ENCODE results near the gene UGGT1.
"Not testable (repeated sequence)": the region's sequence is repeated elsewhere in the genome, so short reads cannot be mapped to it uniquely, and the experiment has no call there.

Gene UGGT1

DNA sequence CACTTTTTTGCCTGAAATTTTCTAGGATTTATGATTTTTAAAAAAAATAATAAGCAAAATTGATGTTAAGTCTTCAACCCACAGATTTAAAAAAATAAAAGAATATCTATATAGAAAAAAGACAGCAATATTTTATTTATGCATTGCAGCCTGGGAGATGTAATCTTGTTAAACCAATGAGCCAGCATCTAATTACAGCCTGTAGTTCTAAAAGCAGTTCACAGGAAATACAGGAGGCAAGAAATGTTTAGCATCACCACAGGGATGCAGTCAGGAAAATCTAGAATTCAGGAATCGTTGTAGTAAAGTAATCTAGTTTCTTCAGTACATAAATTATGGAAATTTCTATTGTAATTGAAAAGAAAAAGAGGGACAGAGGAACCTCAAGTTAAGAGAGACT lies 17.2 kb downstream of the UGGT1 start:
- DNase-seq = no peak

DNA sequence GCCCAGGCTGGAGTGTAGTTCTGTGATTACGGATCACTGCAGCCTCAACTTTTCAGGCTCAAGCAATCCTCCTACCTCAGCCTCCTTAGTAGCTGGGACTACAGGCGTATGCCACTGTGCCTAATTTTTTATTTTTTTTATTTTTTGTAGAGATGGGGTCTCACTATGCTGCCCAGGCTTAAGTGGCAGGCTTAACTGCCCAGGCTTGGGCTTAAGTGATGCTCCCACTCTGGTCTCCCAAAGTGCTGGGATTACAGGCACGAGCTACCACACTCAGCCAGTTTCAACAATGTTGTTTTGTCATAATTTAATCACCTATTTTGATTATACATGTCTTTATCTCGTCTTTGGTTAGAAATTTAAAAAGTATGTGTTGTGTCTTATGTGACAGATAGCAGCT lies 18.2 kb downstream of the UGGT1 start:
- DNase-seq = no peak

DNA sequence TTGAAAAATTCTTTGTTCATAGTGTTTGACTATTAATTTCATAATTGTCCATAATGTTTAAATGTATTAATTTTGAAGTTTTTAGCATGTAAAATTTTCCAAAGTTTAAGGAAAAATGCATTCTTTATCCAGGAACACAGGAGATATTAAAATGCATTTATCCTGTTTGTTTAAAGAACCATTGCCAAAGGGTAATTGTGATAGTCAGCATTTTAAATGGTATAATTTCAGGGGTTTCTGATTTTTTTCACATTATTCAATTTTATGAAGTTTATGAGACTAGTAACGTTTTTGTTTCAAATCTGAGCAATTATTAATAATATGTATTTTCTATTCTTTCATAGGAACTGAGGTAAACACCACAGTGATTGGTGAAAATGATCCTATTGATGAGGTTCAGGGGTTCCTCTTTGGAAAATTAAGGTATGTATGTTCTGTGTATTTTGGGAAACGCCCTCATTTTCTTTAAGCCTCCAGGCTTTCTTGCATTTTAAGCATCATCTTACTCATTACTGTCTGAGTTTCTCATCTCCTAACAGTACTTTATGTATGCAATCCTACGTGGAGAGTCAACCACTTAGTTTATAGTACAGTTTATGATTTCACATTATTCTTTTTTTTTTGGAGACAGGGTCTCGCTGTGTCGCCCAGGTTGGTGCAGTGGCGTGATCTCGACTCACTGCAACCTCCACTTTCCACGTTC lies 25.1 kb downstream of the UGGT1 start:
- DNase-seq = no peak

DNA sequence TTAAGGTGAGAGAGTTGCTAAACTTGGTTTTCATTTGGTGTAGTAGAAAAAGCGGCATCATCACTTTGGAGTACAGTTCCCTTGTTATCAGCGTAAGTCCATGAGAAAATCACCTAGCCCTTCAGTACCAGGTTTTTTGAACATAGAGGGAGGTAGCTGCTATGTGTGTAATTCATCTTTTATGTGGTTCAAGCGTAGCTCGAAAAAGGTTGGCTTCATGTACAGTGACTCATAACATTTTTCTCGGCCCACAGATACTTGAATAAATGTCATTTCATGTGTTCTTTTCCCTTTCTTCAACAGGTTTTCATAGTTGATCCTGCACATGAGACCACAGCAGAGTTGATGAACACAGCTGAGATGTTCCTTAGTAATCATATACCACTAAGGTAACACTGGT lies 43.6 kb downstream of the UGGT1 start:
- DNase-seq = no peak

DNA sequence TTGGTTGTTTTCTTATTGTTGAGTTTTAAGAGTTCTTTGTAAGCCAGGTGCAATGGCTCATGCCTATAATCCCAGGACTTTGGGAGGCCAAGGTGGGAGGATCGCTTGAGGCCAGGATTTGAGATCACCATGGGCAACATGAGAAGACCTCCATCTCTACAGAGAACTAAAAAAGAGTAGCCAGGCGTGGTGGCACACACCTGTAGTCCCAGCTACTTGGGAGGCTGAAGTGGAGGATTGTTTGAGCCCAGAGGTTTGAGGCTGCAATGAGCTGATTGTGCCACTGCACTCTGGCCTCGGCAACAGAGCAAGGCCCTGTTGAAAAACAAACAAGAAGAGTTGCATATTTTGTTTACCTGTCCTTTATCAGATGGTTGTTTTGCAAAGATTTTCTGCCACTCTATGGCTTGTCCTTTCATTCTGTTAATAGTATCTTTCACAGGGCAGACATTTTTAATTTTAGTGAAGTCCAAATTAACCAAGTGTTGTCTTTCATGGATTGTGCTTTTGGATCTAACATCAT lies 46.2 kb downstream of the UGGT1 start:
- DNase-seq = no peak

DNA sequence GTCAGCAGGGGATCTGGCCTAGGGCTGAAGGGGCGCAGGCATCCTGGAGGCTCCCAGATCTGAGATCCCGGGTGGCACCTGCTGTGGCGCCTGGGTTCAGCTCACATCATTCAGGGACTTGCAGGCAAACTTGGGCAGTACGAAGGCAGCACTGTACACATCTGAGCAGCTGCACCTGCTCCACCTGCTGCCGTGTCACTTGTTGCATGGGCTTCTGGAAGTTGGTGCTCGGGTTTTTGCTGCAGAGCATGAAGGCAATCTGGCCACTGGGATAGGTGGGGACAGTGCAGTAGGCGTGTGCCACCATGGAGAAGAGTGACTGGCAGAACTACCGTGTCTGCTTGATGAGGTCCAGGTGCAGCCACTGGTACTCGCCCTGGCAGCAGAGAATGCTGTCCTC lies 48.6 kb downstream of the UGGT1 start:
- DNase-seq = no peak

DNA sequence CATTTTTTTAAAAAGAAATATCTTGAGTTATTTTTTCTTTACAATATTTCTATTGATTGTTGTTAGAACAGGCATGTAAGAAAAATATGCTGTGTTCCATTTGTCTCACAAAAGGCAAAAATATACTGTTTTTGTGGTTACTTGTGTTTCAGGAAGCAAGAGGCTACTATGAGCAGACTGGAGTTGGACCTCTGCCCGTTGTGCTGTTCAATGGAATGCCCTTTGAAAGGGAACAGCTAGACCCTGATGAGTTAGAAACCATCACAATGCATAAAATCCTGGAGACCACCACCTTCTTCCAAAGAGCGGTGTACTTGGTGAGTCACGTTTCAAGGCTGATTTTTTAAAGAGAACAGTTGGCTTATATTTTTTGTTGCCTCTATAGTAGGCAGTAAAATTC lies 54.7 kb downstream of the UGGT1 start:
- no peak for DNase-seq

DNA sequence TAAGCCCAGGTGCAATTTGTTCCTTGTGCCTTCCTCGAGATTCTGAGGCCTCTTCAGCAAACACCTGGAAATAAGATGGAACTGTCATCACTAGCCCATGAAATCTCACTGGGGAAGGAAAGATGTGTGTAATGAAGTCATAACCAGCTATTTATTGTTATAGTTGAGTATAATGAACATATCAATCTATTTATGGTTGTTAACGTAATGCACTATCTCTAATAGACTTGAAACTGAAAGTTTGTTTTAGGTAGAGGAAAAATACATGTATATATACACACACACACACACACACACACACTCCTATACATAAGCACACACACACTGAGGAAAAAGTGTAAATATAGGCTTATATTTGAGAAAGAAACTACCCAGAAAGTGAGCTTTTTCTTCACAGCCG lies 62.8 kb downstream of the UGGT1 start:
- DNase-seq = no peak

DNA sequence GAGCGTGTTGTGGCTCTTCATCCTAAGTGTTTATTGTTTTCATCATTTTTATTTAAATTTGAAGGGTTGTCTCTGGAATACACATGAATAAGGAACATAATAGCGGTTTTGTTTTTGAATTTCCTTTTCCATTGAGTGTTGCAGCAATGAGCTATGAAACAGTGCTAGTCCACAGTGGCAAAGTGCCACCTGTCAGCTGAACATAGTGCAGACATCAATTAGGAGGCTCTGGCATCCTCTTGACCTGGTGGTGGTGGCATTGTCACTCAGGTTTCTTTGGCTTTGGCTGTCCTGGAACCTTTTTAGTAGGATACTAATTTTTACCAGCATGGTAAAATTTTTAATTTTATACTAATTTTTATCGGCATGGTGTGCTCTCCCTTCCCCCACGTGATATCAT lies 63.2 kb downstream of the UGGT1 start:
- no peak for DNase-seq

DNA sequence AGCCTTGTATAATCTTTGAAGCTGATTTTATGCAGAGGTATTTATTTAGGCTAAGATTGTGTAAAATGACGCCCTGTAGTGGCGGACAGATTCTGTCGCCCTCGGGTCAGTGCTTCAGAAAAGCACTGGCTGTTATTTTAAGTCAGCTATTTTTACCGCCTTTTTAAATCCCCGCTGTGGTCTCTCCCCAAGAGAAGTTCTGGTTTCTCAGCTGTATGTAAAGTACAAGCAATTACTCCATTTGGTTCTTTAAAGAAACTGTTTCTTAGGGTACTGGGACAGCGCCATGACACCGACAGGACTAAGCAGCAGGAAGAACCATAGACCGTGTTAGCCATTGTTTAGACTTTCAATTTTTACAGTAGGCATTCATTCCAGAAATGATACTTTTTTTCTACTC lies 65.0 kb downstream of the UGGT1 start:
- DNase-seq = no peak

DNA sequence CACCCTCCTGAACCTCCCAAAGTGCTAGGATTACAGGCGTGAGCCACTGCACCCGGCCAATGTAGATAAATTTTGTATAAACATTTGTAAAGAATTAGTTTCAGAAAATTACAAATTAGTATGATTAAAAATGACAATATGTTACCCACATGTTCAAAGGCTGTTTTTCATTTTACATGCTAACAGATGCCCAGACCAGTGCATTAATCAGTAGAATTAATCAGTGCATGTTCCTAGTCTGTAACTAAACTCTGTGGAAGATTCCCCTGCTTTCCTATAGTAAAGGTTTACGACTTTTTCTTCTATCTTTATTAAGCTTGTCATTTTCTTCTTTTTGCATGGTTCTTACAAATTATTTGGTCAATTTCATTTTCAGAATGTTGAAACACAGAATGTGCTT lies 65.8 kb downstream of the UGGT1 start:
- DNase-seq = no peak

DNA sequence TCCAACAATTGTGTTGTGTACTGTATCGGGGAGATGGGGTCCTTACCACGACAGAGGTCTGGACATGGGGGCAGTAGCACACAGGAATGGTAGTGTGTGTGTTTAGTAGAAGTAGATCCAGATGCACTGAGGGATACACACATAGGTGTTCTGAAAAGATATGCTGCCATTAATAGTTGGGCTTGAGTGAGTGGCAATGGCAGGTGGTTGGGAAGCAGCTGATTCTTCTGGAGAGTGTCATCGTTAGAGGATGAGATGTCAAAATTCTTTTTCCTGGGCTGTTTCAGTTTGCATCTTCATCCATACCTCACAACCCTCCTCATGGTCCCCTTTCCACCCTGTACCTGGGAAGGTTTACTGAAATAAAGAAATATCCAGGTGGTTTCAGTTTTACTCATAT lies 66.6 kb downstream of the UGGT1 start:
- no peak for DNase-seq

DNA sequence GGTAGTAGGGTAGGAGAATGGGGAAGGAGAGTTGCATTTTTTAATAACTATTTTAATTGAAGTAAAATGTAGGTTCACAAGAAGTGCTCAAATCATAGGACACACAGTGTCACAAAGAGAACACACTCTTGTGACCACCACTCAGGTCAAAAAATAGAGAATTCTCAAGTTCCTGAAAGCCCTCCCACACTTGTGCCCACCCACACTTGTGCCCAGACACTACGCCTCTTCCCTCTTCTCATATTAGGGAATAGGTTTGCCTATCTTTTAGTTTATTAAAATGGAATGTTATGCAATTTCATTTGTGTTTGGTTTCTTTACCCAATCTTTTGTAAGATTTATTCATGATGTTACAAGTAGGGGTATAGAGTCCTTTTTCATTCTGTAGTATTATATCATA lies 67.2 kb downstream of the UGGT1 start:
- no peak for DNase-seq

DNA sequence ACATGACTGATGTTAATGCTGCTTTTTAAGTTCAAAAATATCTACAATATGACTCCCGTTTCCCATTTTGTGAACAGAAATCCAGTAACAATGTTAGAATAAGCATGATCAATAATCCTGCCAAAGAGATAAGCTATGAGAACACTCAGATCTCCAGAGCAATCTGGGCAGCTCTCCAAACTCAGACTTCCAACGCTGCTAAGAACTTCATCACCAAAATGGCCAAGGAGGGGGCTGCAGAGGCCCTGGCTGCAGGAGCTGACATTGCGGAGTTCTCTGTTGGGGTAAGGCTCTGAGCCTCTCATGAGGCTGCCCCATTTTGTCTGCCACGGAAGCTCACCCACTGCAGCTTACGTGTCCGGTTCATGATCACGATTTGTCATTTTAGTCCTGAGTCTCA lies 68.4 kb downstream of the UGGT1 start:
- no peak for DNase-seq

DNA sequence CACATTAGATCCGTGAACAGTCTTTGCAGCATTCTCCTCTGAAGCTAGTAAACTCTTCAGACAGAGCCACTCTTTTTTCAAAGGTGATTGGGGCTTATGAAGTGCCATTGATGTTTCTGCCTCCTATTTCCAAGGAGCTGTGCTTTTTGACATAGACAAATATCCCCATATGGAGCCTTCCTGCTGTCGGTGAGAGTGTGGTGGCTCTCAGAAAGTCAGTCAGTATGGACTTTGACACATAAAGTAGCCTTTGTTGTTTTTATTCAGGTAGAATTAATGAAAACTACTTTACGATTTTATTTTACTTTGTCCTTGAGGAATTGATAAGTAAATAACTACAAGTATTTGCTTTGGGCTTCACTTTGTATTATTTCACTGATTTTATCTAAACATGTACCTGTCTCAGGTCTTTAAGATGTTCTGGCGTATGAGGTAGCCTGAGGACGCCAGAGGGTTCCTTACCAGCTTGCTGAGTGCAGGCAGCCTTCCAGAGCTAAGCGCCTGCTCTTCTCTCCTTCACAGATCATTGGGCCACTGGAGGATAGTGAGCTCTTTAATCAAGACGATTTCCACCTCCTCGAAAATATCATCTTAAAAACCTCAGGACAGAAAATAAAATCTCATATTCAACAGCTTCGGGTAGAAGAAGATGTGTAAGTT lies 69.7 kb downstream of the UGGT1 start:
- no peak for DNase-seq

DNA sequence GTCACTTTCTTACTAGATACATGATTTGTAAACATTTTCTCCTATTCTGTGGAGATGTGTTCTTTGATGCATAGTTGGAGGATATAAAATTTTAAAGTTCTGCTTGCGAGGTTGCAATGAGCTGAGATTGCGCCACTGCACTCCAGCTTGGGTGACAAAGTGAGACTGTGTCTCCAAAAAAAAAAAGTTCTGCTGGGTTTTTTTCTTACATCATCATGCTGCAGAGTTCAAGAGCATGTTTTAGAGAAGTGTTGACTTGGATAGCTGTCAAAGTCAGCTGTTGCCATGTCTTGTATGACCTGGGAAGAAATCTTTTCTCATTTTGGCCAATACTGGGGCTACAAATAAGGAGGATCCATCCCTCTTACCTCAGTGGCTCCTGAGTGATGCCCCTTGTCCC lies 71.3 kb downstream of the UGGT1 start:
- DNase-seq = no peak

DNA sequence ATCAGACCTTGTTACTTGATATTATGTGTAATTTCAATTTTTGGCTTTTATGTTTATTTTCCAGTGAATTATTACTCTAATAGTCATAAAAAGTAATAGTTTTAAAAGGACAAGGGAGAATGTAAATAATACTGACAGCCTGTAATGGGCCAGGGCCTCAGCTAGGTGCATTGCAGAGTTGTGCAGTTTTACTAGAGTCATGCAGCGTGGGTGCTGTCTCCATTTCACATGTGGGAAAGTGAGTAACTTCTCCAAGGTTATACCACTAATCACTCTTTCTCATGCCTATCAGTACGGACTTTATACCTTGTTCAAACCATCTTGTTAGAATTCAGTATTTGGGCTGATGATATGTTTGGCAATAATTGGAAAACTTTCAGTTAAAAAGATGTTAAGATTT lies 73.3 kb downstream of the UGGT1 start:
- no peak for DNase-seq

DNA sequence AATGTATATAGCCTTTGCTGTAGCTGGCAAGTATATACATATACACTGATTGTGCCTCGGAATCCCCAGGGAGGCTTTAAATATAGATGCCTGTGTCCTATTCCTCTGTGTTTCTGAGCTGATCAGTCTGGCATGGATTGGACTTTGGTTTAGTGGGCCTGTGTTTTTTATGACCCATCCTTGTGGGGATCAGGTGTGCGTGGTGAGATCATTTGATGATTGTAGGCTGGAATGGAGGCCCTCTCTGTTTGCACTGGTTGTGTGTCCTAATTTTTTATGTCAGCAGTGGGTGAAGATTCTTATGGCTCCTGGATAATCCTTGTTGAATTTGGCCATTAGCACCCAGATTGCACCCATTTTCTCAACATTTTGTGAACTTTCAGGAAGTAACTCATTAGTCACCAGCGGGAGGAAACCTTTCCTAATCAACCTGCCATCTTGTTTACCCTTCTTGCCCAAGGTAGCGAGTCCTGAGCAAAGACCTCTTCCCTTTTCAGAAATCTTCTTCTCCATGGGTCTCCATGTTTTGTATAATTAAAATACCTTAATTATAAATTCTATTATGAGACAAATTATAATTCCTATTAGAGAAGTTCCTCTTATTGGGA lies 75.8 kb downstream of the UGGT1 start:
- DNase-seq = no peak

DNA sequence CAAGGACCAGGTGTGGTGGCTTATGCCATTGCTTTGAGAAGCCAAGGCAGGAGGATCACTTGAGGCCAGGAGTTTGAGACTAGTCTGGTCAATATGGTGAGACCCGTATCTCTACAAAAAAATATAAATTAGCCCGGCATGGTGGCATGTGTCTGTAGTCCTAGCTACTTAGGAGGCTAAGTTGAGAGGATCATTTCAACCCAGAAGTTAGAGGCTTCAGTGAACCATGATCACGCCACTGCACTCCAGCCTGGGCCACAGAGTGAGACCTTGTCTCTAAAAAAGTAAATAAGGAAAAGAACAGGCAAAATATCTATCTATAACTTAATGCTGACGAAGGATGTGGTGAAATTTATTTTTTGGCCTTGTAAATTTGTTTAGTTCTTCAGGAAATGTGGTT lies 78.1 kb downstream of the UGGT1 start:
- no peak for DNase-seq

DNA sequence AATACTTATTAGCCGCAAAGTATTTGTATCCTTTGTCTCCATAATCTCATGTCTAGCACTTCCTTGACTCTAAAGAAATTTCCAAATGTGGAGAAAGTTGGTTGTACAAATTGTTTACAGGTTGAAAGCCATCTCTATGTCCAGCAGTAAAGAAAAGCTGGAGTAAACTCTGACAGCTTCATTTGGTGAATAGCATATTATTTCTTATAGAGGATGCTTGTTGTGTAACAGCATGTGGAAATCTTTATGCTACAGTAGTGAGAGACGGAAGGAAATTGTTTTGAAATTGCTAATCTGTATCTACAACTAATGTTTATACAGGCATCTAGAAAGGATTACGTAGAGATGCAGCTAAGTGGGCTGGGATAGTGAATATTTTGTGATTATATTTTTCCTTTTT lies 78.5 kb downstream of the UGGT1 start:
- no peak for DNase-seq

DNA sequence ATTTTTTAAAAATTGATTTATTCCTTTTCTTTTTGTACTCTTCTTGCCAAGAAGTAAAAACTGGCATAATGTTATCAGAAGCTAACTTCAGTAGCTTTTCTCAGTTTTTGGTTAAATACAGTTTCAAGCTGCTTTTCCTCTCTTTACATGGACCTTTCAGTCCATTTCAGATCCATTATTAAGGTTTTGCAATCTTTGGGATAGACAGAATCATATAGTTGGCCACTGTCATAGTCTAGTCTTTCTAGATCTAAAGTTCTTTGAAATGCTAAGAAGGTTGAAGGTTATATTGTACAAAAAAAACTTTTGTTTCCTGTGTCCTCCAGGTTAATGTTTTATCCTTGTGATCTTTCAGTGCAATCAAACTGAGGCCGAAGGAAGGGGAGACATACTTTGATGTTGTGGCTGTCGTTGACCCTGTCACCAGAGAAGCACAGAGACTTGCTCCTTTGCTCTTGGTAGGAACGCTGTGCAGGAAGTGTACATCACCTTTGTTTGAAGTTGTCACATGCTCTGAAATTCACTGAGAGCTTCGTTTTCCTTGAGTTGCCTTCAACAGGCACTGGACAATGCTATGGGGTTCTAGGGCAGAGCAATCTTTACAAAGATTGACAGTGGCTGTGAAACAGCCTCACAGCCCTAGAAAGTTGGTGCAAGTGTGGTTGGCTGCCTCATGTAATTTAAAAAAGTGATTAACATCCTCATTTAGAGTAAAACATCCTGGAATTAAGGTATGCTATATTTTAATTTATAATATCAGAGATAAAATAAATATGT lies 79.1 kb downstream of the UGGT1 start:
- DNase-seq = no peak

DNA sequence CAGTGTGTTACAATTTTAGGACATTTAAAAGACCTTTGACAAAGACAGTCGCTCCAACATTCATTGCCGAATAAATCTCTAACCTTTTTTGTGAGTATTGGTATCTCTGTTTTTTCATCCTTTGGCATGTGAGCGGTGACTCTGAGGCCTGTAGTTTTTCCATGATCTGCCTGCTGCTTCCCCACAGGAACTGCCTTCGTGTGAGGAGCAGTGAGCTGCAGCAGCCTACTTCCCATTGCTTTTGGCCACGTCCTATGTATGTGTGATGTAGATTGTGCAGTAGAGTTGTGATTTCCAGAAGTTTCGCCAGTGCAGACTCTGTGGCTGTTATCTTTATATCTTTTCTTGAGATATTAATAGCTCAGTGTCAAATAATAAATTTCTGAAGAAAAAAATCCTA lies 79.8 kb downstream of the UGGT1 start:
- no peak for DNase-seq

DNA sequence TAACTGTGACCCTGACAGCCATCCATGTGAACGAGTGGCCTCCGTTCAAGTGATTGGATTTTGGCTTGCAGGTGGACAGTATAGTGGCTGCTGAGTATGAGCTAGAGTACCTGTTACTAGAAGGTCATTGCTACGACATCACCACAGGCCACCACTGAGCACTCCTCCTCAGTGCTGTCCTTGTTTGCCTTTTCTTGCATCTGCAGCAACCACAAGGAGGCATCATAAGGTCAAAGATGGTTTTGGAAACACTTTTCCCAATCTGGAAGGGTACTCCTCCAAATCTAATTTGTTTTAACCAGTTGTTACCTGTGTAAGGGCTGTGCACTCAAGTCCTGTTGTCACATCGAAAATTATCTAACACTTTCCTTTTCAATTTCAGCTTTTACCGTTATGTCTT lies 81.2 kb downstream of the UGGT1 start:
- DNase-seq = no peak

DNA sequence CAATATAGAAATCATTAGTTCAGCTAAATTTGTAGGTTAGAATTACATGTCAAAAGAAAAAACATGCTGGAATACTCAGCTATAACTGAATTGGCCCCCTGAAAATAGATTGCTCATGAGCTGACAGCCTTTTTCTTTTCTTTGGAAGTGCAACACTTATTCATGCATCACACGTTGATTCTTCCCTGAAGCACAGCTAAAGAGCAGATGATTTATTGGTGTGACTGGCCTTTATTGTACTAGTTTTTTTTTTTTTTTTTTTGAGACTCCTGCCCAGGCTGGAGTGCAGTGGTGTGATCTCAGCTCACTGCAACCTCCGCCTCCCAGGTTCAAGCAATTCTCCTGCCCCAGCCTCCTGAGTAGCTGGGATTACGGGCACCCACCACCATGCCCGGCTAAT lies 83.1 kb downstream of the UGGT1 start:
- DNase-seq = not testable (repeated sequence)
